HT-29 (cell line): ENCODE measurements around the gene SIRT5. TPM values are rescaled to one million over a fixed set of nuclear protein-coding genes. Genes with fewer than 3 reads are reported as not detected.

Experiments used
- DNase-seq: peaks from one replicate; pipeline ENCODE4 v3.0.0-alpha.2; 2015; ENCODE audit warnings: low spot score
- total RNA-seq: library from RNA; depleted of rRNA; stranded (reverse); fragments of >200 nt; shearing (Covaris generic); gene quantifications from 2 replicates; pipeline ENCODE4 v1.2.3, GENCODE V29; 2014

The SIRT5 gene
- total RNA-seq, 1 experiment from 2014 or later: 8.3 TPM

- DNase-seq: no peak
These were observed 20.8 kb upstream of the SIRT5 start for GRCh38 chr6:13553646-13554045.

- DNase-seq: peak; percentile 76
These were observed 19.5 kb upstream of the SIRT5 start for GRCh38 chr6:13554929-13555333.

GRCh38 chr6:13557841-13558240 lies 16.6 kb upstream of the SIRT5 start:
- no peak for DNase-seq

GRCh38 chr6:13558718-13559117 lies 15.7 kb upstream of the SIRT5 start:
- no peak for DNase-seq

GRCh38 chr6:13559251-13559650 lies 15.2 kb upstream of the SIRT5 start:
- peak; percentile 34 for DNase-seq

- no peak for DNase-seq
These were observed 14.3 kb upstream of the SIRT5 start for GRCh38 chr6:13559968-13560650.

GRCh38 chr6:13560651-13561044 lies 13.8 kb upstream of the SIRT5 start:
- no peak for DNase-seq

GRCh38 chr6:13561624-13562267 lies 12.7 kb upstream of the SIRT5 start:
- DNase-seq: no peak

GRCh38 chr6:13563009-13563408 lies 11.4 kb upstream of the SIRT5 start:
- DNase-seq: no peak

GRCh38 chr6:13565921-13566320 lies 8.5 kb upstream of the SIRT5 start:
- DNase-seq: no peak

- DNase-seq: no peak
These were observed 7.9 kb upstream of the SIRT5 start for GRCh38 chr6:13566500-13566899.

- DNase-seq: no peak
These were observed 5.4 kb upstream of the SIRT5 start for GRCh38 chr6:13568970-13569369.

GRCh38 chr6:13572240-13572639 lies 2.2 kb upstream of the SIRT5 start:
- no peak for DNase-seq

GRCh38 chr6:13572951-13573654 lies 1.3 kb upstream of the SIRT5 start:
- DNase-seq: no peak

GRCh38 chr6:13573669-13574110 lies 711 bp upstream of the SIRT5 start:
- DNase-seq: peak; percentile 24

- DNase-seq: peak; percentile 95
These were observed 241 bp upstream of the SIRT5 start for GRCh38 chr6:13574149-13574570.

- DNase-seq: no peak
These were observed 975 bp downstream of the SIRT5 start for GRCh38 chr6:13575377-13575775.

GRCh38 chr6:13576017-13576416 lies 1.6 kb downstream of the SIRT5 start:
- DNase-seq: no peak

GRCh38 chr6:13577926-13578325 lies 3.5 kb downstream of the SIRT5 start:
- DNase-seq: no peak

GRCh38 chr6:13579911-13580310 lies 5.5 kb downstream of the SIRT5 start:
- no peak for DNase-seq

GRCh38 chr6:13581700-13582229 lies 7.4 kb downstream of the SIRT5 start:
- no peak for DNase-seq
